ENCODE measurements around the gene TBL2.
"Not testable (repeated sequence)": the region's sequence is repeated elsewhere in the genome, so short reads cannot be mapped to it uniquely, and the experiment has no call there.

The TBL2 gene

DNA sequence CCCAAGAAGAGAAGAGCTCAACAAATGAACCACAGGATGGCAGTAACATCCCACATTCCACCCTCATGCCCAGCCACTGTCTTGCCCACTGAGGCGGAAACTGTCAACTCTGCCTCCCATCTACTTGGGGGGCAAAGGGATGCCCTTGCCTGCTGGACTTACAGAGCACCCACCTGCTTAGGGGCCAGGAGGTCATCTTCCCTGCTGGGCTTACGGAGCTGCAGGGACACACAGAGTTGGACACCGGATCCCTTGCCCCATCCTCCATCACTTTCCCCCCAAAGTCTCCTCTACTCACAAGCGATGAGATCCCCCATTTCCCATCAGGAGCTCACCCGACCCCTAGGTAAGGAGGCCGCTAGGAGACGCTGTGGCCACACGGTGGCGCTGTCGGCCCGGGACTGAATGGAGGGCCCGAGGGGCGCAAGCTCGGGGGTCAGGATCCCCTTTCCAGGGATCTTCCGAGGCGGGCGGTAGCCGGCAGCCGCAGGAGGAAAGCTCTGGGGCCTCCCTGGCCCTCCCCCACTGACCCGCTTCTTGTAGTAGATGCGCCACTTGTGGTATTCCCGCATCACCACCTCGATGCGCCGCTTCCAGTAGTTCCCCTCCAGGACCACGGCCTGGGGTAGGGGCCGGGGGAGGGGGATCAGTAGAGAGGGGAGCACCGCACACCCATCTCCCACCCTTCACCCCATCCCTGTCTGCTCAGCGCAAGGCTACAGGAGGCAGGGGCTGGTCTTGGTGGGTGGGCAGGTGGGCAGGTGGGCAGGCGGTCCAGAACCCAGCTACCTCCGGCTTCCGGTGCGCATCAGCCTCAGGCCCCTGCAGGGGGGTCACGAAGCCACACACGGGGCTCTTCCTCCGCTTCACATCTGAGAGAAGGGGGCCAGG, 28.7 kb upstream of the TBL2 start:
- peak; percentile 56 for DNase-seq

DNA sequence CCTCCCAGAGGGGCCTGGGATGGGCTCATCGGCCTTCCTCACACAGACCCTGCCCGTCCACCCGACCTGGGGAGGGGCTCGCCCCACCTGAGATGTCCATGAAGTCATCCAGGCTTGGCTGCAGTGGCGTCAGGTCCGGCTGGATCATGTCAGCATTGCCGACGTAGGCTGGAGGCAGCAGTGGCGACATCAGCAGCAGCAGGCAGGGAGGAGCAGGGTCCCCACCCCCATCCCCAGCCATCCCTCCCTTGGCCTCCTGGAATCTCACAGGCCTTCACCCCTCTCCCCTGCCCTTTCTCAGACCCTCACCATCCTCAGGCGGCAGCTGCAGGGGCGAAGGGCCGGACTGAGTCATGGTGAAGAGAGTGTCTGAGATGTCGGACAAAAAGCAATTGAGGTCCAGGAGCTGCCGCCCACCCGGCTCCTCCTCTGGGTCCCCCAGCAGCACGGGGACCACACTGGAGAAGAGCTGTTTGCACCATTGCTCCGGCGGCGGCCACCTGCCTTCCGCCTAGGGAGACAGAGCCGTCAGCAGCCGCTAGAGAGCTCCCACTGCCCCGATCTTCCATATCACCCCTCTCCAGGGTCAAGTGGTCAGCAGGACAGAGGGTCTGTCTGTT, 27.3 kb upstream of the TBL2 start:
- no peak for DNase-seq

DNA sequence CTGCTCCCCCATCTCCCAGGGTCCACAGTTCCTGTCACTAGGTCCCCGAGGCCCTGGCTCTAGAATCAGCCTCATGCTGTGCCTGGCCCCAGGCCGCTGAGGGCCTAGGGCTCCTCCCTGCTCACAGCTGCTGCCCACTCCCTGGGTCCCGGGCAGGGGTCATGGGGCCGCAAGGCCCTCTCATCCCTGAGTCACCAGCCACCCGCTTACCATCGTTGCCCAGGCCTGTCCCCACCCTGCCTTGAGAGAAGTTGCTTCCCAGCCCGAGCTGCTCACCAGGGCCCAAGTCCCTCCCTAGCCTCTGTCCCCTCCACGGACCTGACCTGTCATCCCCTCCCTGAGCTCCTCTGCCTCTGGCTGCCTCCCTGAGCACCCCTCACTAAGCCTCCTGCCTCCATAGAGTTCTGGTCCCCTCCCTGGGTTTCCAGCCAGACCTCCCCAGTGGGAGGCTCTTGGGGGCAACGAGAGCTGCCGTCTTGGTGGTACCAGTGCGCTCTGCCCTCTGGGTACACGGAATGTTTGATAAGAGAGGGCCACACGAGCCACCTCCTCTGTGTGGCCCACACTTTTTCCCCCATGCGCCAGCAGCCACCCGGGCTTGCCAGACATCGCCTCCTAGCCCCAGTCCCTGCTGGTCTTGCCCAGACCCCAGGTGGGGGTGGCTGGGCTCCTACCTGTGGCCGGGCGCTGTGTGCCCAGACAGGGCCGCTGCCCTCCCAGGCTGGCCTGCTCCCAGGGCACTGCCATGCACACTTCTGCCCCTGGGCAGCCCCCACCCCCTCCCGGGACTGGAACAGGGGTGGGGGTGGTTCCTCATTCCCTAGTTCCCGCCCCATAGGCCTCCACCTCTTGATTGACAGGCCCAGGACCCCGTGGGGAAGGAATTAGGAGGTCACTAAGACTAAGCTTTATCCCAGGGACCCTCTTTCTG, 24.6 kb upstream of the TBL2 start:
- no peak for DNase-seq

- DNase-seq = no peak
Measured at GRCh38 chr7:73599916-73600315, 21.5 kb upstream of the TBL2 start.

DNA sequence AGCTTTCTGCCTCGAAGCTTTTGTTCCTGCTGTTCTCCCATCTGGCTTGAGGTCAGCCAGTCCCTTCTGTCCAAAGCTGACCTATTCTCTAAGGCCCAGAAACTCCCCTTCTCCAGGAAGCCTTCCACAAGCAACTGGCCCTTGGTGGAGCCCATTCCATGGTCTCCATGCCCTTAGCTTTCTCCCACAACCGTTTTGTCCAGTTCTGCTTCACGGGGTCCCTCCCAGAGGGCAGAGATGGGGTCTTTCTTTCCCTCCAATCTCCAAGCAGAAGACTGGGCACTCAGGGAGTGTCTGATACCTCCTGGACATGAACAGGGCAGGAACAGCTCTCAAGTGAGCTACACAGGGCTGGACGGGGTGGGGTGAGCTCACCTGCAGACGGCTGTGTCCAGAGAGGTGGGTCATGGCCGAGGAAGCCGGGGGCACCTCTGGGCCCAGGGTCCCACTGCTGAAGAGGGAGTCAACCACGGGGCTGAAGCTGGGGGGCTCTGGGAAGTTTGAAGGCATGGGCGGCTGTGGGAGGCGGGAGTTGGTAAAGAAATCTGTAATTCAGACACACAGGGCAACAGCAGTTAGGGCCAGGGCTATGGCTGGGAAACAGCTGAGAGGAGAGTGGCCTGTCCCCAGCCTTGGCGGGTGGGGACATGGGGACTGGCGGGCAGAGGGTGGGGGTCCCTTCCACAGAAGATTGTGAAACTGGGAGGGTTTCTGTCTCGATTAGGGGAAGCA, 20.9 kb upstream of the TBL2 start:
- DNase-seq = no peak

DNA sequence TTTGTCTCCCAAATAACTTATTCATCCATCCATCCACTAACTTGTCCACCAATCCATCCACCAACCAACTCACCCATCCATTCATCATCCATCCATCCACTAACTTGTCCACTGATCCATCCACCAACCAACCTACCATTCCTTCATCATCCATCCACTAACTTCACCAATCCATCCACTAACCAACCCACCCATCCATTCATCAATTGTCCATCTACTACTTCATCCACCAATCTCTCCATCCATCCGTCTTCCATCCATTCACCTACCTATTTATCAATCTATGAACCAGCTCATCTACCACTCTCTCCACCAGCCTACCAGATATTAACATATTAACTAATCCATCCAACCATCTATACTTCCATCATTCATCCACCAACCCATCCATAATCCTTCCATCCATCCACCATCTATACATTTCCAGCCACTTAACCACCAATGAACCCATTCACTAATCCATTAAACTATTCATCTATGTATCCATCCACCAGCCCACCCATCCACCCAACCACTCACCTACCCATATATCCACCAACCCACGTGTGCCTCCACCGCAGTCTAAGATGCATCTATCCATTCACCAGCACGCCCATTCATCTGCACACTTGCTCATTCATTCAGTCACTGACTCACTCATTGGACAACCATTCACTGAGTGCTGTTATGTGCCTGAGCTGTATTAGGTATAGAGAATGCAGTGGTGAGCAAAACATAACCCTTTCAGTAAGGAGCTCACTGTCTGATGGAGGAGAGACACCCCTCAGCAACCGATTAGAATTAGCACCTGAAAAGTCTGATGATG, 19.8 kb upstream of the TBL2 start:
- no peak for DNase-seq

DNA sequence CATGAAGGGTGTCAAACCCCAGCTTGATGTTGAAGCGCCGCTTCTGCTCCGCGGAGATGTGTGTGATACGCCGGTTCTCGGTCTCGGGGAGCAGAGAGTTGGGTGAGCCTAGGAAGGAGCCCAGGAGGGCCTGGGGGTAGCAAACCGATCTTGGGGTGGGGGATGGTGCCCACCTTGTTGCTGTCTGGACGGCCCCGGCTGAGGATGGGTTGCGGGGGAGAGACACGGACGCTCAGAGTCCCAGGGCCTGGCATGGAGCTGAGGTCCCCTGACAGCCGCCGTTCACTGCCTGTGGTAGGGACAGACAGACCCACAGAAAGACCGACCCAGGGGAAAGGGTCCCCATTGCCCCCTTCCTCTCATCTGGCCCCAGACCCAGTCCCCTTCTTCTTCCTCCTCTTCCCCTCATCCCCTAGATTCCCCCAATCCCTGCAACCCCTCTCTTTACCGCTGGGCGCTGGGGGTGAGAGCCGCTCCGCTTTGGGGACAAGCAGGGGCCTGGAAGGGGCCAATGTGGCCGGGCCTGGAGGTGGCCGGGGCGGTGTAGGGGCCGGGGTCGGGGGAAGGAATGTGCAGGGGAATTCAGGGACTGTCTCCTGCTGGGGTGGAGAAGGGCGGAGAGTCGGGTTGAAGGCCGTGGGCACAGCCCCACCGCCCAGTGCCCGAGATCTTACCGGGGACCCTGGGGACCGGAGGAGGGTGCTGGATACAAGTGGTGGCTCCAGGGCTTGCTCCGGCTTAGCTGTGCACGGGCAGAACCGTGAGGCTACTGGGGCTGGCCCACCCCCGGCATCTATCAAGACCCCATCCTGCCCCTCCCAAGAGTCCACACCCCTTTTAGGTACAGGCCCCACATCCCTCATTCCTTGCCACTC, 18.0 kb upstream of the TBL2 start:
- DNase-seq = no peak

GRCh38 chr7:73595358-73595757, 17.0 kb upstream of the TBL2 start:
- DNase-seq = no peak

GRCh38 chr7:73593207-73594045, 15.0 kb upstream of the TBL2 start:
- no peak for DNase-seq

DNA sequence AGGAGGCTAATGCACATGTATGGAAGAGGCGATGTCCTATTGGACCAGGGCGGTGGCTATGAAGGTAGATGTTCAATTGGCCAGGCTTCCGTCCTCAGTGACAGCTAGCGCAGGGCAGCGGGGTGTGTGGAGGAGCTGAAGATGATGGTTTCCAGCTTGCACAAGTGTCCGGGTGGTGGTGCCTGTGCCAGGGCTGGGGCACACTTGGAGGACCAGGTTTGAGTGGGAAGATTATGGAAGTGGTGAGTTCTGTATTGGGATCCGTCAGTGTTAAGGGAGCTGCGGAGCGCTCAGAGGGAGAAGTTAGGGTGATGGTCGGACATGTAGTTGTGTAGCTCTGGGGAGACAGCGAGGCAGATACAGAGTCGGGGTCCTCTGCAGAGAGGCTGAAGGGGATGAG, 8.5 kb upstream of the TBL2 start:
- DNase-seq = no peak

GRCh38 chr7:73585196-73585595, 6.8 kb upstream of the TBL2 start:
- DNase-seq = no peak

DNA sequence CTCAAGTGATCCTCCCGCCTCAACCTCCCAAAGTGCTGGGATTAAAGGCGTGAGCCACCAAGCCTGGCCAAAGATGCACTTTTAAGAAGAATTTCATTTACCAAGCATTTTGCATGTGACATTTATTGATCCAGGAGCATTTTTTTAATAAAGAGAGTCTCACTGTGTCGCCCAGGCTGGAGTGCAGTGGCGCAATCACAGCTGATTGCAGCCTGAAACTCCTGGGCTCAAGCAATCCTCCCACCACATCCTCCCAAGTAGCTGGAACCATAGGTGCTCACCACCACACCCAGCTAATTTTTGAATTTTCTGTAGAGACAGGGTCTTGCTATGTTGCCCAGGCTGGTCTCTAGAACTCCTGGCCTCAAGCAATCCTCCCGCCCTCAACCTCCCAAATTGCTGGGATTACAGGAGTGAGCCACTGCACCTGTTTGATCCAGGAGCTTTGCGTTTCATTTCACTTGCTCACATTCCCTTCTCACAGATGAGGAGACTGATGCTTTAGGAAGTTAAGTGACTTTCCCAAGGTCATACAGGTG, 4.4 kb upstream of the TBL2 start:
- DNase-seq = no peak

DNA sequence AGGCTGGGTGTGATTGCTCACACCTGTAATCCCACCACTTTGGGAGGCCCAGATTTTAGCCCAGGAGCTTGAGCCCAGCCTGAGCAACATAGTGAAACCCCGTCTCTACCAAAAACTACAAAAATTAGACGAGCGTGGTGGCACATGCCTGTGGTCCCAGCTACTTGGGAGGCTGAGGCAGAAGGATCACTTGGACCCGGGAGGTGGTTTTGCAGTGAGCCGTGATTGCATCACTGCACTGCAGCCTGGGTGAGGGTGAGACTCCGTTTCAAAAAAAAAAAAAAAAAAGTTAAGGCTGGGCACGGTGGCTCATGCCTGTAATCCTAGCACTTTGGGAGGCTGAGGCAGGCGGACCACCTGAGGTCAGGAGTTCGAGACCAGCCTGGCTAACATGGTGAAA, 2.6 kb upstream of the TBL2 start:
- DNase-seq = not testable (repeated sequence)

- no peak for DNase-seq
Measured at GRCh38 chr7:73577627-73578341, 595 bp downstream of the TBL2 start.

DNA sequence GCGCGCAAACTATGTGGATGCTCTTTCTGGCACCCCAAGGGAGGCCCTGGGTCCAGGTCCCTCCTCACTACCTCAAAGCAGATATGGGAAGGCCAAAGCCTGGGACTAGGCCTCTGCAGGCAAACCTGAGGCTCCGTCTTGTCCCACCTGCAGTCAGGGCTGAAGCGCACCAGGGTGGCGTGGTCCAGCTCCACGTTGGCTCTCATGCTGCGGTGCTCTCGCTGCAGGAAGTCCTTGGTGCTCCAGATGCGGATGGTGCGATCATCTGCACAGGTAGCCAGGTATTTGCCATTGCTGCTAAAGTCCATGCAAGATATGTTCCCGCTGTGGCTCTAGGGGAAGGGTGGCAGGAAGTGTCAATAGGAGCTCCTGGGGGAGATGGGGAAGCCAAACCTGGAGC, 4.6 kb downstream of the TBL2 start:
- no peak for DNase-seq

DNA sequence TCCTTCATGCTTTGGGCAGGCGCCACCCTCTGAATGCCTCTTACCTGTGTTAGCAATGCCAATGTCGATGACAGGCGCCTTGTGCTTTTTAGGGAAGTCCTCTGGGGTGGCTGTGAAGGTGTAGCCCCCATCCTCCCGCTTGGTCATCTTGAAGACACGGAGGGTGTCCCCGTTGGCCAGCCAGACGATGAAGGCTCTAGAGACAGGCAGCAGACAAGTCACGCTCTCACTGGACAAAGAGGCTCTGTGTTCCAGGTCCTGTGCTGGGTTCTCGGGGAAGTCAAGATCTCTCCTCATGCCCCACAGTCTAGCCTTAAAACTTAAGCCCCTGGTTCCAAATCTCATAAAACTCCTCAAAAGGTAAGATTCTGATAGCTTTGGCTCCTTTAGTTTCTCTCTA, 5.1 kb downstream of the TBL2 start:
- DNase-seq = no peak

- DNase-seq = no peak
Measured at GRCh38 chr7:73572767-73573186, 5.6 kb downstream of the TBL2 start.

GRCh38 chr7:73570977-73571376, 7.4 kb downstream of the TBL2 start:
- no peak for DNase-seq

GRCh38 chr7:73570521-73570920, 7.9 kb downstream of the TBL2 start:
- DNase-seq = no peak
